ENCODE data around the gene TSGA10IP.

GRCh38 chr11:66003291-66003690, 58.0 kb downstream of the TSGA10IP start:
- TF ChIP-seq CTCF (IDR thresholded peaks at IDR 0.05; ENCODE audit: low read depth, low read length, poor library complexity, severe bottlenecking) (no peak), EZH2phosphoT487 (IDR thresholded peaks at IDR 0.05; ENCODE audit: borderline replicate concordance, low read length) (no peak)
